MM.1S (cell line): Measurements from ENCODE around the gene RND3.

Experiments used
- EZH2 ChIP-seq: fragments of 300-600 bp; sonication (generic); optimal IDR thresholded peaks from 2 replicates; pipeline ENCODE3; 2017; ENCODE audit warnings: low read depth, mild to moderate bottlenecking, antibody characterized with exemption, low read length, mixed read lengths
- TF ChIP-seq, protein P1 (sequence below): fragments of 300-600 bp; sonication (generic); IDR thresholded peaks from 2 replicates; pipeline ENCODE4 v1.5.1; 2016; ENCODE audit warnings: antibody characterized with exemption, low read length, mixed read lengths

GRCh38 chr2:150424406-150424805 is 63.1 kb downstream of the RND3 start:
- TF ChIP-seq EZH2: no peak
- TF ChIP-seq, protein P1, sequence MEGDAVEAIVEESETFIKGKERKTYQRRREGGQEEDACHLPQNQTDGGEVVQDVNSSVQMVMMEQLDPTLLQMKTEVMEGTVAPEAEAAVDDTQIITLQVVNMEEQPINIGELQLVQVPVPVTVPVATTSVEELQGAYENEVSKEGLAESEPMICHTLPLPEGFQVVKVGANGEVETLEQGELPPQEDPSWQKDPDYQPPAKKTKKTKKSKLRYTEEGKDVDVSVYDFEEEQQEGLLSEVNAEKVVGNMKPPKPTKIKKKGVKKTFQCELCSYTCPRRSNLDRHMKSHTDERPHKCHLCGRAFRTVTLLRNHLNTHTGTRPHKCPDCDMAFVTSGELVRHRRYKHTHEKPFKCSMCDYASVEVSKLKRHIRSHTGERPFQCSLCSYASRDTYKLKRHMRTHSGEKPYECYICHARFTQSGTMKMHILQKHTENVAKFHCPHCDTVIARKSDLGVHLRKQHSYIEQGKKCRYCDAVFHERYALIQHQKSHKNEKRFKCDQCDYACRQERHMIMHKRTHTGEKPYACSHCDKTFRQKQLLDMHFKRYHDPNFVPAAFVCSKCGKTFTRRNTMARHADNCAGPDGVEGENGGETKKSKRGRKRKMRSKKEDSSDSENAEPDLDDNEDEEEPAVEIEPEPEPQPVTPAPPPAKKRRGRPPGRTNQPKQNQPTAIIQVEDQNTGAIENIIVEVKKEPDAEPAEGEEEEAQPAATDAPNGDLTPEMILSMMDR: no peak
